Adrenal gland (tissue), 5 donors: ENCODE data around the gene PLAGL2.

Source experiments
- CTCF ChIP-seq, 6 experiments: fragments of 450-650 bp in 4 of 6; fragments of 200-600 bp in 2 of 6; sonication (generic) in 1 of 6; IDR thresholded peaks; 1 replicate in 5 of 6; 2 replicates in 1 of 6; pipeline versions ENCODE4 v1.5.1 to v1.8.0; 2016 to 2021; ENCODE audit warnings: antibody characterized with exemption in 6 of 6, mild to moderate bottlenecking in 2 of 6, moderate library complexity in 1 of 6
- POLR2A ChIP-seq, 2 donors: fragments of 450-650 bp; IDR thresholded peaks; one replicate each; pipeline ENCODE4 v1.6.1; 2017; ENCODE audit warnings: antibody characterized with exemption in 2 of 2, mild to moderate bottlenecking in 2 of 2, moderate library complexity in 1 of 2
- donor health status: DM: no; HTN: no; CAD: no.

- TF ChIP-seq CTCF (IDR thresholded peaks at IDR 0.05): no peak
- TF ChIP-seq POLR2A (IDR thresholded peaks at IDR 0.05): no peak
These were observed 32.7 kb upstream of the PLAGL2 start for GRCh38 chr20:32240205-32240604.
